HG03135 (cell line): ENCODE measurements around the gene NUP210L.

Experiments
- ATAC-seq: cut with Tn5 transposase; IDR thresholded peaks from one replicate; pipeline ENCODE4 v1.9.1; 2021; ENCODE audit warnings: mild to moderate bottlenecking, moderate library complexity; ENCODE audit not compliant: unreplicated experiment

The NUP210L gene

DNA sequence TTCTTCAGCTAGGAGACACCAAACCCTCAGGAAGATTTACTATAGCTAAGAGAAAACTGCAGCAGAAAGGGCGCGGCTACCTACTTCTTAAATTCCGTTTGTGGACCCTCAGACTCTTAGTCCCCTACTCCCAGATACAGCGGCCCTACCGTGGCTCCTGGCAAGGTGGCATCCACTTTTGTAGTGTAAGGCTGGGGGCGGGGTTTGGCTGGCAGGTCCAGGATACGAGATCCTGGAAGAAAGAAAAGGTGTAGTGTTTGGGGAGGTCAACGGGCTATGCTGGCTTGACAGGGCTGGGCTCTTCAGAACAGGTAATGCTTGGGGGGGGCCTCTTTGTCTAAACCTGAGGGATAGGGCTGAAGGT lies 186.9 kb downstream of the NUP210L start:
- no peak for ATAC-seq

DNA sequence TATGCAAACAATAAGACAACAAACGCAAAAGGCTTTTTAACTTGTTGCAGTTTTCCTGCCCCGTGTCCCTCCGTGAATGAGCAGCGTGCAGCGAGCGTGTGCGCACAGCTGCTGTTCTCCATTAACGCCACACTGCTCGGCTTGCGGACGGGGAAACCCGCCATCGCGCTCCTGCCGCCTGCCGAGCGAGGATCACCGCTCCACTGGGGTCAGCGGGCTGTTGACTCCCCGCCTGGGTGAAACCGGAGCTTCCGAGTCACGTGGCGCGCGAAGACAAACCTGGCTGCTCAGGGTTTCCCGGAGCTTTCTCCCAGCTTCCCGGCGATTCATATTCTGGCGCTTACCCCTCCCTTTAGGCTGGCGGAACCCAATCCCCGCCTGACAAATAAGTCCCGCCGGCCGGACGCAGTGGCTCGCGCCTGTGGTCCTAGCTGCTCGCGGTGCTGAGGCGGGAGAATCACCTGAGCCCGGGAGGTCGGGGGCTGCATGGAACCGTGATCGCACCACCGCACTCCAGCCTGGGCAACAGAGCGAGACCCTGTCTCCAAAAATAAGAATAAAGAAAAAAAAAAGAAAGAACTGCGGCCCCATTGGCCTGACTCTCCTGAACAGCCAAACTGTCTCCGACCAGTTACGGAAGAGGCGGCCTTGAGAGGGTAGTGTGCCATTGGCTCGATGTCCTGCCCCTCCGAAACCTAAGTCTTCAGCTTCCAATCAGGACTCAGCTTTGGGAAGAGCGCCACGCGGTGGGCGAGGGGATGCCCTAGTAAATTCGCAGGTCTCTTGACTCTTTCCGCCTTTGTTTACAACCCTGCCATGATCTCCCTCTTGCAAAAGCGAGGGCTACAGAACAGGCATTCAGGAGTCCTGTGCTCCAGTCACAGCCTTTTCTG lies 187.5 kb downstream of the NUP210L start, which contains the start of gene CREB3L4:
Gene CREB3L4 (plus strand): TSS at position 796 of the 893 bp plus-strand sequence. CDS start 624 bp downstream, outside the sequence.
- ATAC-seq = peak; percentile 70

DNA sequence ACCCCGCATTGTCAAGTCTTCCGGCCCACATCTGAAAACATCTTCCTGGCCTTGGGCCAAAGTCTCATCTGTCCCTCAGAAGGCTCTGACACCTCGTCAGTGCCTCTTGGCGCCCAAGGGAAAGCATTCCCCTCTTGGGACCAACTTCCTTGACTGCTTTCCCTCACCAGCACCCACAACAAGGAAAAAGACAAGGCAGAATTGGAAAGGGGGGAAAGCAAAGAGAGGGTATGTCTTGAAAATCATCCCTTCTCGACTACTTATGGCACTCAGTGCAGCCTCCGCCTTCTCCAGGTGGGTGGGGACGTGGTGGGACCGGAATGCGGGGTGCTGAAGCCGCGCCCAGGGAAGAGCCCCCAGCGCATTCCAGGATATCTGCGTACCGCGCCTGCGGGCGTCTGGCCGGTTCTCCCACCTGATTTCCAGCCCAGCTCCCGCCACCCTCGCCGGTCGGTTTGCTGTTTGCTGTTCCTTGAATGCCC lies 191.0 kb downstream of the NUP210L start:
- no peak for ATAC-seq

DNA sequence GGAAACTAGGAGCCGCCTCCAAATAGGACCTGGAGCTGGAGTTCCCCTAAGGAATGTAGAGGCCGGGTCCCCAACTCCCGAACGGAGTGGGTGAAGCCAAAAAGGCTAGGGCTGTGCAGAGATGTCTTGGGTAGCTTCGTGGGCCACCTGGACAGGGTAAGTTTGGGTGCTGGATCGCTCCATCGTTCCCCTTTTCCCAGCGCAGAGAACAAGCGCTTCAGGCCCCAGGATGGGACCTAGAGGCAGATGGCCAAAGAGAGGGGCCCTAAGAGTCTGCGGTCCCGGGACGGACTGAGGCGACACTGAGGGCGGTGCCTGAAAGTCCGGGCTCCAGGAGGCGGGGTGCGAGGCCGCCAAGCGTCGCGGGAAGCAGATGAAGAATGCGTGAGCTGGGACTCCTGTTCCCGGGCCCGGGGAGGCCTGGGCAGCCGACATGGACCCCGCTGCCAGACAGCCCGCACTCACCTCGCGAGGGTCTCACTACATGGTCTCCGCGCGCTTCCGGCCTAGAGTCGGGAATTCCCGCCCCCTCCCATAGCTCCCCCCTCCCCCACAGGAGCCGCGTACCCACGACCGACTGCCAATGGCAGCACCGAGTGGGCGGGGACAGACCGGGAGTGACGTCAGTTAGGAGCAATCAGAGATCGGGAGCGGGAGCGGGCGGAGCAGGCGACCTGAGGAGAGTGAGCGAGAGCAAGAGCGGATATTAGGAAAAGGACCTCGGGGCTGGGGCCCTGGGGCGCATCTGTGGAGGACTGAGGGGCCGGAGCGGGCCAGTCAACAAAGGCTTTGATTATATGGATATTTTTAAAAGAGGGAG lies 191.6 kb downstream of the NUP210L start, which contains the start of gene SLC39A1:
Gene SLC39A1 (minus strand): TSS at position 508 of the 820 bp plus-strand sequence. CDS start 822 bp downstream, outside the sequence.
- ATAC-seq = peak; percentile 45

DNA sequence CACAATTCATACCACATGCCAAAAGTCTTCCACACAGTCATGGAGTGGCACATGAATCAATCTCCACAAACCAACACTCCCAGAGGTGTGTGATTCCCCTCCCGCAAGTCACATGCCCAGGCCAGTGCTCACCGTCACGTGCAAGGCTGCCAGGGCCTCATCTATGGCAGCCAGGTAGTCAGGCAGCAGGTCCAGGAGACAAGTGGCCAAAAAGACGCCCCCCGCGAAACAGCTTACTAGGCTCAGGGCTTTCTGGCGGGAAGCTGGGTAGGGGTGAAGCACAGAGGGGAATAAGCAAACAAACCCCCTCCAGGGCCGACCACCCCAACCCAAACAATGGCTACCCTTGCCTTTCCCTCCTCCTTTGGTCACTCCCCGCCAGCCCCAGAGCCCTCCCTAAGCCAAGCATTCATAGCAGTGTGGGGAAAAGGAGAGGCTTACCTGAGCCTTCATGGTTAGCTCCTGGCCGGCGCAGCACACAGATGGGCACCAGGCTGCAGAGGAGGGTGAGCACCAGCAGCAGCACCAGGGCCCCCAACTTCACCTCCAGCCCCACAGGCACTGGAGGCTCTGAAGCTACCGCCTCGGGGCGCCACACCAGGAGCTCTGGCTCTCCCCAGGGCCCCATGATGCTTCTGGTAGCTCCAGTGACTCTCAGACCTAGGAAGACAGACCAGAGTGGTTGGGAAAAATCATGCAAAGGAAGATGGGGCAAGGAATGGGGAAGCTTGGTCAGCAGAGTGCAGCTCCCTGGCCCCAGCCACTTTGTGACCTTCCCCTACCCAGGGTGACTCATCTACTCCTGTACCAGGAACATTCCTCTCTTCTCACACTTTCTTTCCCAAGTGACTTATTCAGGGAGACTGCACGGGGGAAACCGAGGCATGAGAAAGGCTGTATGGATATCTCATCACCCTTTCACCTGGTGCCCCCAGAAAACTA lies 192.5 kb downstream of the NUP210L start:
- ATAC-seq = no peak

DNA sequence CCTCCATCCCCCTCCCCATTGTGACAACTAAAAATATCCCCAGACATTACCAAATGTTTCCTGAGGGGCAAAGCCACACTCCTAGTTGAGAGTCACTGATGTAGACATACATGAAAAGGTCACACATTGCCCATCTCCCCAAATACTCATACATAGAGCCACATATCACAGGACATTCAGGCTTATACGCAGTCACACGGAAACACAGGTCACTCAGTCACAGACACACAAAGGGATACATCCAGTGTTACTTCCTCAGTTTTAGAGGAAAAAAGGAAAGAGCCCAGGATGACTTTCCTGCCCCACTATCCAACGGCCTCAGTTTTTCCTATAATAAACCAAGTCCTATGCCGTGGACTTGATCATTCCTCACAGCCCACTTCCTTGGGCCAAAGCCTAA lies 193.5 kb downstream of the NUP210L start:
- ATAC-seq = no peak

DNA sequence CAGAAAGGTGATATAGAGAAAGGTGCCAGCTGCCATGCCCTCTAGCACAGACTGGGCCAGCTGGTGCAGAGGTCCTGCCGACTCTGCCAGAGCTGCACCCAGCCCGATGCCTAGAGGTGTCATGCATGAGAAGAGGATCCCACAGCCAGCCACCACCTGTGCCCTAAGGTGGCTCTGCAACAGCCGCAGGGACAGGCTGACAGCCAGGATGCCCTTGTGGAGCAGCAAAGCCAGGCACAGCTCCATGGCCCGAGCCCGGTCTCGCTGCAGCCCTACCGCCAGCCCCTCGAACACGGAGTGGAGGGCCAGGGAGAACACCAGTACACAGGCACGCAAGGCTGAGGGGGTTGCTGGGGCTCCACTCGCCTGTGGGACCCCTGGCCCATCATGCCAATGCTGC lies 194.7 kb downstream of the NUP210L start:
- ATAC-seq = no peak

DNA sequence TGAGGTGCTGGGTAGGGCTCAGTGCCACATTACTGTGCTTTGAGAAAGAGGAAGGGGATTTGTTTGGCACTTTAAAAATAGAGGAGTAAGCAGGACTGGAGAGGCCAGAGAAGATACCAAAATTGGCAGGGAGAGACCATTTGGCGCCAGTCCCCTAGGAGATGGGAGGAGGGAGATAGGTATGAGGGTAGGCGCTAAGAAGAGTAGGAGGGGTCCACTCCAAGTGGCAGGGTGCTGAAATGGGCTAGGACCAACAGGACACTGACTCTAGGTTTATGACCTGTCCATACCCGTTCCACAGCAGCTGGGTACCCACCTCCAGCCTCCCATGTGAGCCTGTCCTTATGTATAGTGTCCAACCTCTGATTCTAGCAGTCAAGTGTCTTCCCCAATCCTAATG lies 195.4 kb downstream of the NUP210L start:
- no peak for ATAC-seq

DNA sequence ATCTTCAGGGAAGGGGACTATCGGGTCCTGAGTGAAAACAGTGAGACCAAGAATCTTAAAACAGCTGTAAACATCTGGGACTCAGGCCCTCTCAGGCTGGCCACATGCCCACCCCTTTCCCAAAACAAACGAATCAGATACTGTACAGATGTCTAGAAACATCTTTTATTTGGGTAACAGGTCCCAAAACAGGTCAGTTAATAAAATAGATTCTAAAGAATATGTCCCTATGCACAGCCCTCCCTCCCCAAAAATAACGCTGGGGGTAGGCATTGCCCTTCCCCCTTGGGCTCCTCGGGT lies 196.0 kb downstream of the NUP210L start:
- no peak for ATAC-seq

DNA sequence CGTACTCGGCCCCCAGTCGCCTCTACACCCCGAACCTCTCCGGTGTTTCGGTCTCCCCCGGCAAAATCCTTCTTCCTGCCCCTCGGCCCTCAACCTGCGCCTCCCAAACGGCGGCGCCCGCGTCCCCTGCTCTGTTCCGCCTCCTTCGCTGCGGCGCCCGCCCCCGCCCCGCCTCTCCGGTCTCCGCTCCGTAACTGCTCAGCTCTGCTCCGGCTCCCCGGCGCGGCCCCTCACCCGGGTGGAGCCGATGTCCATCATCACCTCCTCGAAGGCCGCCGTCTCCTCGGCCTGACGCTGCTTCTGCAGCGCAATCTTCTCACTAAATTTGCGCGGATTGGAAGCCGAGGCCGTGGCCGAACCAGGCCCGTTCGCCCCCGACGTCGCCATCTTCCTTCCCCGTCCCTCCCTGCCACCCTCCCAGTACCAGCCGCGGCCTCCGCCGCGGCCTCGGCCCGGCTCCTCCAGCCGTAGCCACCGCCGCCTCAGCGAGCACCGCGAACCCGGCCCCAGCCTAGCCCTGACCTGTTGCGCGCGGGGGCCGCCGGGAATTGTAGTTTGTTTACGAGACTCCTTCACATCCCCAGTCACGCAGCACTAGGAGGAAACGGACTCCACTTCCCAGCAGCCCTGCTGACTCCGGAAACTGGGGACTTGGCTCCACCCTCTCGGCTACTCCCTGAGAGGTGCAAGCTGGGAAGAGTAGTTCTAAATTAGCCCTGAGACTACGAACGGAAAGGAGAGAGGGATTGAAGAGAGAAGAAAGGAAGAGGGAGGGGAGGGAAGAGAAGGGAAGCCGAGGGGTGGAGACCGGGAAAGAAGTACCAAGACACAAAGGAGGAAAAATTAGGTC lies 196.5 kb downstream of the NUP210L start, which contains the start of gene CRTC2:
Gene CRTC2 (minus strand): TSS at position 502 of the 850 bp plus-strand sequence. CDS start 115 bp downstream, at position 387.
- peak; percentile 73 for ATAC-seq

DNA sequence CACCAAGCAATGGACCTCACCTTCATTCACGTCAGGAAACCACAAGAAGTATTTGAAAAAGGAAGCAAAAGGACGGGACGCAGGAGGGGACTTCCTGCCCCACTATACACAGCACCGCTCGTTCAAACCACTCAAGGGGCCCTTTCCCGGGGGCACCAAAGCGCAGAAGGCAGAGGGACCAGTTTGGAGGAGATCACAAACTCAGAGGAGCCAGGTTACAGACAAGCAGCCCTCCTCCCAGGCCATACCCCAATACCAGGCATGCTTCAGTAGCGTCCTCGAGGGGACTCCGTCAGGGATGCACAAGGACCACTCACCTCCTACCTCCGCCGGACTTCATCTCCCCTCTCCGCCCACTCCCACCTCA lies 197.1 kb downstream of the NUP210L start:
- no peak for ATAC-seq

DNA sequence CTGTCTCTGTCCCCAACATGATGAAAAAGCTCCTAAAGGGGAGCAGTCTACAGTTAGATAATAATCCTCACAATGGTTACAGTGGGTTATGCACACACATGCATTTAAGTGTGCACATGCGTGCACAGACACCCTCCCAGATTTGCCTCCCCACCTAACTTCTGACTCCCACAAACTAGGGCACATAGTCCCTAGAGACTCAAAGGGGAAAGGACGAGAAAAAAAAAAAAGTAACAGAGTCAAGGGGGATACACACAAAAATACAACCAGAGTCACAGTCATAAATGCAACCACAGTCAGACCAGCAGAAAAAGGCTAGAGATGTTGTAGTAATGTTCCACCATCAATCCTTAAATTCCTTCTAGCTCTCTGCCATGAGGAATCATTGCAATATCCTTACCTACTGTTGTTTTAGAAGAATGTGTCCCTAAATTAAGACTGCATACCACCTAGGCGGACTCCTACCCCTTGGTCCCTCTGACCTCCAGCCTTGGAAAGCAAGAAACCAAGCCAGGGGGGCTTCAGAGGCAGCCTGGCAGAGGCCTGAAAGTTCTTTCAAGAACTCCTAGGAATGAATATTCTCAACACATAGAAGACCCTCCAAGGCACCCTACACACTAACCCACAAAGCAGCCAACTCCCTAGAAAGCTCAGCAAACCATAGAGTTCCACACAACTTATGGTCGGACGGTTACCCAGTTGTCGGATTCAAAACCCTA lies 197.7 kb downstream of the NUP210L start:
- ATAC-seq = no peak

DNA sequence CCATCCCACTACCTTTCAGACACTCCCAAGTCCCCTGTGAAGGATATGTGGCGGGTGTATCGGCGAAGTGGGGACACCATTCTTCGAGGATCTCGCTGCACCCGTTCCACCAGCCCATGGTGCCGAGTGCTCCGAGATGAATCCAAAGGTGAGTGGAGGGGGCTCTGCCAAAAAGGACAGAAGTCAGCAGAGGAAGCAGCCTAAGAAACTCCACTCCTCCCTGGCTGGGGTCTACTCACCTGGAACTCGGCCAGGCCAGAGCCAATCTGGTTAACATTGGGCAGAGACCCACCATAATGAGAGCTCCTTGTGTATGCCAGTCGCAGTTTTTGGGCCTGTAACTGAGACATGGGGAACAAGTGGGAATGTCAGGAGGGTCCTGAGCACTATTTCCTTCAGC lies 200.0 kb downstream of the NUP210L start:
- no peak for ATAC-seq

DNA sequence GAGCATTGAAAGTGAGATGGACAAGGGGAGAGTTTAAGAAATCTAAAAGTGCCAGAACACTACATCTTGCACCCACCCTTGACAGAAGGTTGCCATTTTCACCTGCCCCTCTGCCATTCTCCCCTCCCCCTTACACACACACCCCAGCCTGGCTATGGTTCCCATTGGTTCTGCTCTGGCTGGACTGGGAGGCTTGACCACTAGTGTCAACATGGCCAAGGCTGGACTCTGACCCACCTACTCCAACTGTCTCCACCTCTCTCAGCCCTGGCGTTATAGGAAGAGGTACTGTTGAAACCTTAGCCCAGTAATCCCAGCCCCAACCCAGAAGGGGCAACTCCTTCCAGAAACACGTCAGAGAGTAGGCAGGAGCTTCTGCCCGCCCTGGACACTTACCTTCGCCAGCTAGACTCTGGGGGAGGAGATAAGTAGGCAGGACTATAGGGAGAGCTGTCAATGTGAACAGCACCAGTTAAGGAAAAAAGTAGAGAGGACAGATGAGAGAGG lies 201.0 kb downstream of the NUP210L start:
- ATAC-seq = no peak

DNA sequence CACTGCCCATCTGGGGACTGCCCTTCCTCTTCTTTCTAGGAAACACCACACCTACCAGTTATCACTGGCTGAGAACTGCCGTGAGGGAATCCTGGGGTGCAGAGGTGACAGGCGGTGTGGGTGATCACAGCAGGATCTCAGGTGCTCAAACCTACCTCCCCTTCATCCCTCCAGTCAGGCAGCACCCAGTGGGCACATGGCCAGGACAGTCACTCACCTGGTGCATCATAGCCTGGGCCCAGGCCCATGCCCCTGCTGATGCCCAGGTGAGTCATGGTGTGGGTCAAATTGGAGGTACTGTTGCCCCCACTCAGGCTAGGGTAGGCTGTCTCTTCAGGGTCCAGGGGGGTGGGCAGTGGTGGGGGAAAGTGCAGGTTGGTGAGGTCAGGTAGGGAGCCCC lies 203.1 kb downstream of the NUP210L start:
- no peak for ATAC-seq

DNA sequence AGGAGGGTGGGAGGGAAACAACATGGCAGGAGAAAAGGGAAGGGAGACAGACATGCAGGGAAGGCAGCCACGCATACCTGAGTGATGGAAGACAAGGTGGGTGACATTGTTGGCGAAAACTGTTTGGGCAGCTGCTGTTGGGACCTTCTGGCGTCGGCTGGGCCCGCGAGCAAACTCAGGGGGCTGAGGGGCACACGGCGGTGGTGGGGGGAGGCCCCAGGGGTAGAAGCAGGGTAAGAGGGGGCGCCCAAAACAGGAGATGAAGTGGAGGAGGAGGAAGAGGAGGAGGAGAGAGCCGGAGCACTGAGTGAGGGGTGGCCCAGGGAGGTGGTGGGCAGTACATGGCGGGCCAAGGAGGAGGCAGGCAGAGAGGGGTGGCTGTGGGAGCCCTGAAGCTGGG lies 203.7 kb downstream of the NUP210L start:
- ATAC-seq = no peak

DNA sequence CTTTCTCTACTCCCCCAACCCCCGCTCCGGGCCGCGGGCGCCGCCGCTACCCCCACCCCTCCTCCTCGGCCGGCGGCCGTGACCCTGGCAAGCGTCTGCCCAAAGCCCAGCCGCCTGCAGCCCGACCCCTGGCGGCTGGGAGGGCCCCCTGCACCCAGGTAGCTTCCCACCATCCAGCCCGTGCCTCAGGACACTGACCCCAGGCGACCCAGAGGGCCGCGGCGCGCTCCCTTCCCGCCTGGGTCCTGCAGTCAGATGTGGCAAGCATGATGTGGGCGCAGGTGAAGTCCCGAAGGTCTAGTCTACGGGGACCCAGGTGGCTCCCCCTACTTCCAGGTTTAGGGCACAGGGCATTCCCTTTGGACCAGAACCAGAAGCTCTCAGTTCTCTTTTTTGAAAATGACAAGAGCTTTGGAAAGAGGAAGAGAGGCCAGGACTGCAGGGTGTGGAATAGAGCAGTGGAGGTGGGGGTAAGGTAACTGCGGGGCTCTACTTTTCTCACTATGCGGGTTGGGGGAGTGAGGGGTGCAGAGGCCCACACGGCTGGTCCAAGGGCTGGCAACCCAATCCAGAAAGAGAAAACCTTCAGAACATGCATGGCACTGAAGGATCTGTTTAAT lies 208.1 kb downstream of the NUP210L start, which contains the start of gene DENND4B:
Gene DENND4B (minus strand): TSS at position 97 of the 620 bp plus-strand sequence. CDS start 2,344 bp downstream, outside the sequence.
- peak; percentile 59 for ATAC-seq
